D341Med (cell line): ENCODE measurements around the gene GALNT9.
"Not testable (repeated sequence)": the region's sequence is repeated elsewhere in the genome, so short reads cannot be mapped to it uniquely, and the experiment has no call there.

Experiments used
- DNase-seq: peaks from one replicate; pipeline ENCODE4 v3.0.0; 2012; ENCODE audit warnings: low spot score

GALNT9 gene

DNA sequence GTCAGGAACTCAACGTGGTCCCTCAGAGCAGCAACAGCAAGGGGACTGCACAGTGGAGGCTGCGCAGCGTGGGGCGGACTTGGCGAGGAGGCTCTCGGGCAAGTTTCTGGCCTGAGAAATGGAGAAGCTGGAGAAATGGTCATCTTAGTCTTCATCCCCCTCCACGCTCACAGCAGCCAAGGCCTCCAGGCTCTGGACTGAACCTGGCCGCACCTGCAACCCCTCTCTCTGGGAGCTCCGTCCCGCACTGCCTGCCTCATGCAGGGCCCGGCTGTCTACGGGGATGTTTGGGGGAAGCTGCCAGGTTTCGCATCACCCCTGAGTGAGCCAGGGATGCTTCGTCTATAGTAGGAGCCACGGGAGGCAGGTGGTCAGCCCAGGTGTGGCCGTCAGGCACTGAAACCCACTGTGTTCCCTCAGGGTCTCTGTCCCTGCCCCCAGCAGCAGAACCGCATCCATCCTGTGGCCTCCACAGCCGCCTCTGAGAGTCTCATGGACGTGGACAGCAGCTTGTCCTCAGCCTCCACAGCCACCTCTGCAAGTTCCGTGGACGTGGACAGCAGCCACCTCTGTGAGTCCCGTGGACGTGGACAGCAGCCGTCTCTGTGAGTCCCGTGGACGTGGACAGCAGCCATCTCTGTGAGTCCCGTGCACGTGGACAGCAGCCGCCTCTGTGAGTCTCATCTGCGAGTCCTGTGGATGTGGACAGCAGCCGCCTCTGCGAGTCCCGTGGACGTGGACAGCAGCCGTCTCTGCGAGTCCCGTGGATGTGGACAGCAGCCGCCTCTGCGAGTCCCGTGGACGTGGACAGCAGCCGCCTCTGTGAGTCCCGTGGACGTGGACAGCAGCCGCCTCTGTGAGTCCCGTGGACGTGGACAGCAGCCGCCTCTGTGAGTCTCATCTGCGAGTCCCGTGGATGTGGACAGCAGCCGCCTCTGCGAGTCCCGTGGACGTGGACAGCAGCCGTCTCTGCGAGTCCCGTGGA, 29.1 kb upstream of the GALNT9 start:
- DNase-seq = not testable (repeated sequence)

DNA sequence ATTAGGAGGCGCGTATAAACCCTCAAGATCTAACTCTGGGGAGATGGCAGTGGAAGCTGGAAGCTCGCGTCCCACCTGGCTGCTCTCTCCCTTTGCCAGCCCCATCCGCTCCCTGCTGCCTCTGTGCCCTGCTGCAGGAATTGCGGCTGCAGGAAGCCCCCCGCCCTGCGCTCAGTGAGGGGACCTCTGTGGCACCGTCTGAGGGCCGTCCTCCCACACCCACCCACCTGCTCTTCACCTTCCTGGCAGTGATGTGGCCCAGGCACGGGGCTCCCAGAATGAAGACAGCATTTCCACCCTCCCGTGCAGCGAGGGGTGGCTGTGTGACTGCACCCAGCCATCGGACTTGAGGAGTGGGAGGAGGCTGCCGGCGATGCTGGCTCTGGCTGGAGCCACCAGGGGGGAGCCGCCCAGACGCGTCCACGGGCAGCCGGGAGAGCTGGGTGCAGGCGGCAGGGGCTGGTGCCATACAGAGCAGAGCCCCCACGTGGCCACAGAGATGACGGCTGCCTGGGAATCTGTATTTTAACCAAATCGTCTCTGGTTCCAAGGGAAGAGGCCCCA, 28.3 kb upstream of the GALNT9 start:
- DNase-seq = no peak

- DNase-seq = peak; percentile 85
Observed at GRCh38 chr12:132356691-132357622, 27.6 kb upstream of the GALNT9 start.

GRCh38 chr12:132355742-132356681, 26.6 kb upstream of the GALNT9 start:
- no peak for DNase-seq

- no peak for DNase-seq
Observed at GRCh38 chr12:132354982-132355680, 25.7 kb upstream of the GALNT9 start.

GRCh38 chr12:132354211-132354981, 25.0 kb upstream of the GALNT9 start:
- no peak for DNase-seq

GRCh38 chr12:132353811-132354210, 24.4 kb upstream of the GALNT9 start:
- peak; percentile 76 for DNase-seq

DNA sequence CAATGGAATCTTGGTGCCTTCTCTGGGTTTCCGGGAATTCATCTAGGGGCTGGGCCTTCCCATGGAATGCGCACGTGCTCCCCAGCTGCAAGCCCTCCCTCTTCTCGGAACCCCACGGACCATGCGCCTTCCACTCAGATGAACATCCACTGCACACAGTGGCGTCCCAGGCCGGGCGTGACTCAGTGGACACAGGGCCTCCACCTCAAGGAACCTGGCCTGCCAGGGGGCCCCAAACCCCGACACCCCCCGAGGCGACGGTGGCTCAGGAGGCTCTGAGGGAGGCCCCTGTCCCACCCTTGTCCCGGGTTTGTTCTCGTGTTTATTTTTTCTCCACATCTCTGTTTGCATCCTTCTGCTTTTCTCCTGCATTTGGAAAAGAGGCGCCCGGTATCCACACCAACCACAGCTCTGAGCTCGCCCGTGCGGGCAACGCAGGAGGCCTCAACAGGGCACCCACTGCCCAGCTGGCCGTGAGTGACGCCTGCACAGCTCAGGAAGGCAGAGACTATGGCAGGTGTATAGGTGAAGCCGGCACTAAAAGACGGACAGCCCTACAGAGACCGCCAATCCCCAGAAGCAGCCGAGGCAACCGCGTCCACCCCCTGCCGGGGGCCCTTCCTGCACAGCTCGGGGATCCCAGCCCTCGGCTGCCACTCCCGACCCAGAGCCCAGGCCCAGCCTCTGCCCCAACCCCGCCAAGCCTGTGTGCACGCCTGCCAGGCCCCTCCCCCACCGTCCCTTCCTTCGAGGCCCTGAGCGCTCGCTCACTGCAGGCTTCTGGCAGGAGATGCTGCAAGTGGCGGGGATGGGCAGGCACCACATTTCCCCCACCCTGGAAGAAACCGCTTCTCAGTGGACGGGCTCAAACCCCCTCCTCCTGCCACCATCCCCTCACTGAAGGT, 23.8 kb upstream of the GALNT9 start:
- DNase-seq = no peak

DNA sequence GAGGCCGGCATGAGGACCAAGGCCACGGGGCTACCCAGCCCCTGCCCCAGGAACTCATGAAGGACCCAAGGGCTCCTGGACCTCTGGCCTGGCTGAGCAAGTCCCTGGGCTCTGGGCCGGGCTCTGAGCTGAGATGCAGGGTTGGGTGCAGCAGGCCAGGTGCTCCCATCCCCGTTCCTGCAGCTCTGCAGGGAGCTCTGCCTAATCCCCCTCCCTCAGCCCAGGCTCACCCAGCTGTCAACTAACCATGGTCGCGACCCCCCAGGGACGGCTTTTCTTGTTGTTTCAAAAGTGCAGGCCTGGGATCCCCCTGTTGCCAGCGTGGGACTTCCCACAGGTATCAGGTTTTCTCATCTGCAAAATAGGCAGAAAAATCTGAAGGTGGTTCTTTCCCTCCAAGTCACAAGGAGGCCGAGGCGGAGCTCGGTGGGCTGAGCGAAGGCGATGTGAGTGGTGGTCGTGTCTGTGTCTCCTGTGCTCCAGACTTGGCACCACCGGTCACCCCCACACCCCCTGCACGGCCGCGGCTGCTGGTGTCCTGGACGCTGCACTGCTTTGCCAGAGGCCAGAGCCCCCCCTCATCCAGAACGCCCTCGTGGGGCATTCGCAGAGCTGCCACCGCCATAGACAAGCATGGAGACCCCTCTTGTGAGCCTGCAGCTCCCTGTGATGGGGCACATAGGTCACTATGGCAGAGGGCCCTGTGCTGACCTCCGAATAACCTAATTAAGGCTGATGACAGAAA, 22.5 kb upstream of the GALNT9 start:
- no peak for DNase-seq

GRCh38 chr12:132349501-132350131, 20.2 kb upstream of the GALNT9 start:
- DNase-seq = no peak

DNA sequence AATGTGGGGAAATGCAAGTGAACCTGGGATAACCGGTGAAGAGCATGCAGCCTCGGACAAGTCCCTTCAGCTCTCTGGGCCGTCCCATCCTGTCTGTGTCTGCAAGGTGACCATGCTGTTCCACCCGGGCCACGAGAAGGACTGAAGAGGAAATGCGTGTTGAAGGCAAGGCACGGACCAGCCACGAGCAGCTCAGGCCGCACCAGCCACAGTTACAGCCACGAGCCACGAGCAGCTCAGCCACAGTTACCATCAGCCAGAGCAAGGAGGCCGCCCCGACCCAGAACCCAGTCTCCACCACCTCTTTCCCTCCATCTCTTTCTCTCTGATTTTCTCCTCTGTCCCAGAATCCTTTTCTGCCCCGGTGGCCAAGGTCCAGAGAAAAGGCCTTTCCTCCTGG, 18.8 kb upstream of the GALNT9 start:
- DNase-seq = no peak

- no peak for DNase-seq
Observed at GRCh38 chr12:132347176-132347855, 17.9 kb upstream of the GALNT9 start.

DNA sequence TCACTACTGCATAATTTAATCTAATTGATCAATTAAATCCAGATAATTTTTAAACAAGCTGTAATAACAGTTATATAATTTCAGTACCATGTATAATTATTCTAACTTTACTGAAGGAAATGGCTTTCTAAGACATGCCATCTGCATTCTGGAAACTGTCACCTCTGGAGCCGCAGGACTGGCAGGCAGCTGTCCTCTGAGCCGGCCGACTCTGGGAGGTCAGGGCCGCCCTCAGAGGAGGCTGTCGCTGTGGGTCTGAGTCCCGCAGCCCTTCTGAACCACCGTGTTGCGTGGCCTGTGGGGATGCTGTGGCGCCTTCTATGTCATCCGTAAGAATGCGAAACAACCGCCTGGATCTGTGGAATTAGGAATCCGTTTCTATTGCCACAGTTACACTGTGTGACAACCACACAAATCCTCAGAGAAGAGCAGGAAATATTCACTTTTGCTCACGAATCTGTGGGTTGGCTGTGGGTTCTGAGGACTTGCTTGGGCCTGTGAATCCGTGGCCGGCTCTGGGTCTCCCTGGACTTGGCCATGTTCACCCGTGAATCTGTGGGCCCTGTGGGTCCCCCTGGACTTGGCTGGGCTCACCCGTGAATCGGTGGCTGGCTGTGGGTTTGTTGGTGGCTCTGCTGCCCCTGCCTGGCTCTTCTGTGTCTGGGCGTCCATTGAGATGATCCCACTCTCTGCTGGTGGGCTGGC, 17.2 kb upstream of the GALNT9 start:
- DNase-seq = no peak

DNA sequence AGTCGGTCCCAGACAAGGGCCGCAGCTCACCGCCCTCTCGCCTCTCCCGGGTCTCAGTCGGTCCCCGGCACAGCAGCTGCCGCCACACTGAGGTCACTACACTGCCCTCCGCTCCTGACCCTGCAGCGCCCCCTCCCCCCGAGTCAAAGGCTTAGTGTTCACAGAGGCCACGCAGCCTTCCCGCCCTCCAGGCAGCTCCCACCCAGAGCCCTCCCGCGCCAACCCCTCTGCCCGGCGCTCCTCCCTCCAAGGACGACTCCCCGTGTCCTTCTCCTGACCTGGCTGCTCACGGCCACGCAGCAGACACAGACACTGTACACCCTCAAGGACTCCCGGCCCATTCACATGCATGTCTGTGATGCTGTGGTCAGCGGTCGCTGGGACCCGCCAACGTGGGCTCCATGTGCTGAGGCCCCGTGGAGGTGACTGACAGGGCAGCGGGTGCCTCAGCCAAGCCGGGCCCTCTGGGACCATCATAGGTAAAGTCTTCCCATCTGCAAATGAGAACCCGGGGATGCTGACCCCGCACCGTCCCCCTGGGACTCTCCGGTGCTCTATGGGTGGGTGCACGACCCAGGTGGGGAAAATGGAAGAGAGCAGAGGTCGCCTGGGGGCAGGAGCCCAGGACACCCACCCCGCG, 16.3 kb upstream of the GALNT9 start:
- no peak for DNase-seq

GRCh38 chr12:132345126-132345525, 15.7 kb upstream of the GALNT9 start:
- no peak for DNase-seq

DNA sequence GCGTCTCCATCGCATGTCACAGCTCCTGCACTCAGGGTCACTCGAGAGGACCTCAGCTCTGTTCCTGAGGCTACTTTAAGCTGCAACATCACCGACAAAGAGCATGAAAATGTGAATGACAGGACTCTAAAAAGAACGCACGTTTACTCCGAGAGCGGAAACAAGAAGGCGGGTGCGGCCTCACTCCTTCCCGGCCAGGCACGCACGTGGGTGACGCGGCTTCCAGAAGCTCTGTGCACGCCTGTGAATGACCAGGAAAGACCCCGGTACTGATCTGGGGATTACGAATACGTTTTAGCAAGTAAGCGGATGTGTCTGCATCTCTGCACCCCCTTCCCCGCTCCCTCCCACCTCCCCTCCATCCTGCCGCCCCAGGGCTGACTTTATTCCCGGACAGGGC, 15.2 kb upstream of the GALNT9 start:
- no peak for DNase-seq
